Measurements from ENCODE around the gene FAR1. TPM values are rescaled to one million over a fixed set of nuclear protein-coding genes. Genes with fewer than 3 reads are reported as not detected.

The FAR1 gene
- polyA plus RNA-seq, 1 of the 3 experiments (the other 2 are of a cell fraction), result 29.0 TPM

- no peak for DNase-seq
- H3K9me3 ChIP-seq, result no peaks in the 10 kb centered on the region
- H3F3A ChIP-seq (replicated peaks; ENCODE audit: insufficient read depth), result peaks cover 4% of the 10 kb centered on the region
- no peaks in the 10 kb centered on the region for H3K4me1 ChIP-seq (ENCODE audit: control insufficient read depth in 1 of 2, insufficient read depth in 2 of 2, low read depth in 1 of 2, low read length in 1 of 2)
- H4K20me1 ChIP-seq (ENCODE audit: insufficient read depth), result no peaks in the 10 kb centered on the region
- H3K79me2 ChIP-seq (ENCODE audit: insufficient read depth), result no peaks in the 10 kb centered on the region
- H3K9ac ChIP-seq, result no peak overlapping the region
- no peak overlapping the region for H3K27ac ChIP-seq (ENCODE audit: low read depth in 2 of 2, low read length in 1 of 2)
- no peak overlapping the region for H2AFZ ChIP-seq (ENCODE audit: low read depth)
- no peak overlapping the region for H3K4me3 ChIP-seq (ENCODE audit: low read depth in 2 of 2, low read length in 1 of 2)
- no peaks in the 10 kb centered on the region for H3K9me2 ChIP-seq
- WGBS (ENCODE audit: low lambda C conversion rate), result 21% methylated on average over 3 of the region's 3 CpGs
- ChIA-PET CTCF (interaction anchor here (0.8 to 2.7 kb wide), 4 partner anchors 9 to 487 kb away, joined by 3 to 11 read pairs (median 4); no protein-coding TSS in a partner anchor), POLR2A (no interaction called here)
- TF ChIP-seq TCF12 (IDR thresholded peaks at IDR 0.05) (no peak), YY1 (IDR thresholded peaks at IDR 0.05; ENCODE audit: low read depth) (no peak), RFX5 (IDR thresholded peaks at IDR 0.05; ENCODE audit: low read length) (no peak), SMC3 (IDR thresholded peaks at IDR 0.05; ENCODE audit: low read depth, low read length) (no peak), ELF1 (IDR thresholded peaks at IDR 0.05) (no peak), FOXJ3 (CRISPR knock-in tag; IDR thresholded peaks at IDR 0.05) (no peak), ZBTB33 (IDR thresholded peaks at IDR 0.05; ENCODE audit: borderline replicate concordance, low read depth) (no peak), RXRA (IDR thresholded peaks at IDR 0.05; ENCODE audit: borderline replicate concordance, low read depth) (no peak), JUND (IDR thresholded peaks at IDR 0.05) (no peak), EZH2phosphoT487 (IDR thresholded peaks at IDR 0.05; ENCODE audit: borderline replicate concordance, low read depth) (no peak), PBX3 (IDR thresholded peaks at IDR 0.05) (no peak), EP300 (IDR thresholded peaks at IDR 0.05; ENCODE audit: borderline replicate concordance in 1 of 2, low read depth in 1 of 2, low read length in 1 of 2) (no peak), GATA2 (CRISPR knock-in tag; IDR thresholded peaks at IDR 0.05) (no peak), GABPA (IDR thresholded peaks at IDR 0.05; ENCODE audit: low read depth) (no peak), IRF3 (IDR thresholded peaks at IDR 0.05; ENCODE audit: low read depth, low read length) (no peak), FOXM1 (IDR thresholded peaks at IDR 0.05; ENCODE audit: low read depth) (no peak), USF1 (IDR thresholded peaks at IDR 0.05; ENCODE audit: borderline replicate concordance, low read depth) (no peak), REST (IDR thresholded peaks at IDR 0.05; ENCODE audit: low read depth, low read length) (no peak), CHD2 (IDR thresholded peaks at IDR 0.05; ENCODE audit: low read length, partially characterized antibody) (no peak), RCOR1 (IDR thresholded peaks at IDR 0.05; ENCODE audit: low read length) (no peak)
- H3K27me3 ChIP-seq (ENCODE audit: insufficient read depth), result no peaks in the 10 kb centered on the region
- H3K4me2 ChIP-seq, result no peak overlapping the region
- H3K36me3 ChIP-seq (replicated peaks in 1 of 2; ENCODE audit: control insufficient read depth in 1 of 2, insufficient read depth in 2 of 2, low read length in 1 of 2), result no peaks in the 10 kb centered on the region
These were observed 94.9 kb downstream of the FAR1 start for GRCh38 chr11:13763341-13763740.

All from SK-N-SH (cell line).